ENCODE data around the gene SNRNP70. TPM values are rescaled to one million over a fixed set of nuclear protein-coding genes. Genes with fewer than 3 reads are reported as not detected.

Gene SNRNP70
- polyA plus RNA-seq, 1 donor (not counting 4 experiments of a cell fraction or from before 2014, with no cell fraction given): 149 TPM

- no peaks in the 10 kb centered on the region for H3K9me1 ChIP-seq (ENCODE audit: control insufficient read depth, extremely low read depth, insufficient read depth, low read length)
These were observed 55.7 kb downstream of the SNRNP70 start for GRCh38 chr19:49140951-49141350.

GRCh38 chr19:49141352-49141751 lies 56.1 kb downstream of the SNRNP70 start:
- no peaks in the 10 kb centered on the region for H3K36me3 ChIP-seq (ENCODE audit: control insufficient read depth in 2 of 2, extremely low read depth in 1 of 2, insufficient read depth in 2 of 2, low read length in 2 of 2)
- H2AFZ ChIP-seq (ENCODE audit: control insufficient read depth, low read length): no peak overlapping the region
- H3K4me1 ChIP-seq (ENCODE audit: control insufficient read depth, extremely low read depth, insufficient read depth, low read length): no peaks in the 10 kb centered on the region
- dilution Hi-C loops (cut with MboI; ENCODE audit: extremely low pct_ligation_motif_present, low sequenced_read_pairs): no loop called here
- no peak overlapping the region for H3K27ac ChIP-seq (ENCODE audit: control insufficient read depth, insufficient read depth, low read length)
- no peak for TF ChIP-seq EZH2 (IDR thresholded peaks at IDR 0.05; ENCODE audit: low read length)
- TF ChIP-seq CTCF (optimal IDR thresholded peaks at IDR 0.05 in 1 of 3, IDR thresholded peaks at IDR 0.05 in 1 of 3, conservative IDR thresholded peaks at IDR 0.05 in 1 of 3; ENCODE audit: extremely low read depth in 1 of 3, insufficient read depth in 2 of 3, low read length in 3 of 3): no peak
- H3K4me3 ChIP-seq (ENCODE audit: control insufficient read depth in 2 of 3, extremely low read depth in 1 of 3, insufficient read depth in 2 of 3, low read depth in 1 of 3, low read length in 3 of 3): no peak overlapping the region
- no peaks in the 10 kb centered on the region for H3K9me3 ChIP-seq (ENCODE audit: control insufficient read depth, low read depth, low read length)
- no peak for FAIRE-seq
- H4K20me1 ChIP-seq (ENCODE audit: control insufficient read depth, extremely low read depth, insufficient read depth, low read length): no peaks in the 10 kb centered on the region
- no peaks in the 10 kb centered on the region for H3K79me2 ChIP-seq (ENCODE audit: control insufficient read depth, insufficient read depth, low read length)
- no peak for DNase-seq (ENCODE audit: low read depth, low spot score)
- no peak overlapping the region for H3K9ac ChIP-seq (ENCODE audit: control insufficient read depth, extremely low read depth, insufficient read depth, low read length)
- H3K4me2 ChIP-seq (ENCODE audit: control insufficient read depth, extremely low read depth, insufficient read depth, low read depth, low read length): no peak overlapping the region
- no peaks in the 10 kb centered on the region for H3K27me3 ChIP-seq (ENCODE audit: control insufficient read depth, extremely low read depth, insufficient read depth, low read length)
- H3K9me1 ChIP-seq (ENCODE audit: control insufficient read depth, extremely low read depth, insufficient read depth, low read length): no peaks in the 10 kb centered on the region

More at GRCh38 chr19:49140951-49141350, 55.7 kb downstream of the SNRNP70 start:
- FAIRE-seq (no peak), DNase-seq (ENCODE audit: low read depth, low spot score) (no peak)
- no peaks in the 10 kb centered on the region for H3K79me2 ChIP-seq (ENCODE audit: control insufficient read depth, insufficient read depth, low read length)
- no peak for TF ChIP-seq CTCF (optimal IDR thresholded peaks at IDR 0.05 in 1 of 3, IDR thresholded peaks at IDR 0.05 in 1 of 3, conservative IDR thresholded peaks at IDR 0.05 in 1 of 3; ENCODE audit: extremely low read depth in 1 of 3, insufficient read depth in 2 of 3, low read length in 3 of 3)
- no peak for TF ChIP-seq EZH2 (IDR thresholded peaks at IDR 0.05; ENCODE audit: low read length)
- dilution Hi-C loops (cut with MboI; ENCODE audit: extremely low pct_ligation_motif_present, low sequenced_read_pairs): no loop called here
- no peaks in the 10 kb centered on the region for H3K36me3 ChIP-seq (ENCODE audit: control insufficient read depth in 2 of 2, extremely low read depth in 1 of 2, insufficient read depth in 2 of 2, low read length in 2 of 2)
- no peak overlapping the region for H3K27ac ChIP-seq (ENCODE audit: control insufficient read depth, insufficient read depth, low read length)
- H4K20me1 ChIP-seq (ENCODE audit: control insufficient read depth, extremely low read depth, insufficient read depth, low read length): no peaks in the 10 kb centered on the region
- no peak overlapping the region for H3K4me2 ChIP-seq (ENCODE audit: control insufficient read depth, extremely low read depth, insufficient read depth, low read depth, low read length)
- H3K9ac ChIP-seq (ENCODE audit: control insufficient read depth, extremely low read depth, insufficient read depth, low read length): no peak overlapping the region
- no peaks in the 10 kb centered on the region for H3K9me3 ChIP-seq (ENCODE audit: control insufficient read depth, low read depth, low read length)
- H2AFZ ChIP-seq (ENCODE audit: control insufficient read depth, low read length): no peak overlapping the region
- H3K4me1 ChIP-seq (ENCODE audit: control insufficient read depth, extremely low read depth, insufficient read depth, low read length): no peaks in the 10 kb centered on the region
- no peak overlapping the region for H3K4me3 ChIP-seq (ENCODE audit: control insufficient read depth in 2 of 3, extremely low read depth in 1 of 3, insufficient read depth in 2 of 3, low read depth in 1 of 3, low read length in 3 of 3)
- H3K27me3 ChIP-seq (ENCODE audit: control insufficient read depth, extremely low read depth, insufficient read depth, low read length): no peaks in the 10 kb centered on the region

Measured in keratinocyte (primary cell).